CD4-positive, alpha-beta T cell treated with Interleukin-6 at 100 ng/mL for 8 hours (primary cell): ENCODE measurements around the gene ANKRD44.

Source experiments
- DNase-seq: peaks from one replicate; pipeline ENCODE4 v3.0.0-alpha.2; 2020; ENCODE audit warnings: mixed read lengths, low spot score

Gene ANKRD44

DNA sequence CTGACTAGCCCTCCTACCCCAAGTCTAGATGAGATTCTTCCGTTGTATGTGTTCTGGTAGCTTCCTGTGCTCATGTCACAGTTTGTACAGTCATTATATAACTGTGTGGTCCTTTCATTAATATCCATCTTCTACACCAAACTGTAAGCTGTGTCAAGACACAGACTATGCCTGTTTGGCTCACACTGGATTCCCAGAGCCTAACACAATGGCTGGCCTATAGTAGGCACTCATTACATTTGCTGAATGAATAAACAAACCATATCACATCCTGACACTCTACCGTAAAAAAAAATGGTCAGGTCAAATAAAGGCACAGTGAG, 72.6 kb downstream of the ANKRD44 start:
- peak; percentile 34 for DNase-seq

DNA sequence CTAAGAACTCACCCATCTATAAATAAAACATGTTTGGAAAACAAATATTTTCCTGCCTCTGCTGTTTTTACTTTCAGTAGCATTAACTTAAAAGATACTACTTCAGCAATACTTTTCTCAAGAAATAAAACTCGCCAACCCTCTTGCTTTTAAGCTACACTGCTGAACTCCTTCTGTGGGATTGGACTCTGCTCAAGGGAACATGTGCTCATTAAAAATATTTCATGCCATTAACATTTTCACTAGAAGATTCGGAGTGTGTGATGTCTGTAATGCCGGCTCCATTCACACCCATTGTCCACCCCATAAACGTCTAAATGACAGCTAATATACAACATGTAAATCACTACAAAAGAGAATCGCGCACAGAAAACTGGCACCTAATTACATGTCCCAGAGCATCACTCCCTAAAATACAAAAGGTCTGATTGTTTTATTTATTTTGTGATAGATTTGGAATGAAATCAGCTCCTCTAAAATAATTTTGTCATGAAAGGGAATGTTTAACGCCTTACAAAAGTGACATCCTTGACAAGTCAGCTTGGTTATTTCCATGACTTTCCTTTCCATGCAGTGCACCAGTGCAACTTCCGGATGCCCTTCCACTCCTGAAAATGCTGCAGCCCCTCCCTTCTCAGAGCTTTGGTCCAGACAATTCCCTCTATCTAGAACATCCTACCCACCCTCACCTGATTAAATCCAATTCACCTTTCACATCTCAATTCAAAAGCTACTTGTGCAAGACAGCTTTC, 73.1 kb downstream of the ANKRD44 start:
- no peak for DNase-seq

DNA sequence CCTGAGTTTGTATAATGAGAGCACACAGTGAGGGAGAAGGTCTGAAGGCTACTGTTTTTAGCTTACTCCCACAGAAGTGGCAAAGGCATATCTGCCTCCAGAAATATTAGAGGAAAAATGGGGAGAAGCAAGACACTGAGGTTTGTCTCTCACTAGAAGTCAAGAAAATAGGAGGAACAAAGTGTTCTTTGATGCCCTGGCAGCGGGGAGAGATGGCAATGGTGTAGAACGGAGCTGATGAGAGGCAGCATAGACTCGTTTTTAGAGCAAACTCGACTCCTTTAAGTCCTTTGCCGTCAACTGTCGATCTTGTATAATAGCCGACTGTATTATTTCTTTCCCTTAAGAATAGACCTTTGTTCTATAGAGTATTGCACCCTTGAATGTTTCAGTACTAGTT, 73.8 kb downstream of the ANKRD44 start:
- no peak for DNase-seq

DNA sequence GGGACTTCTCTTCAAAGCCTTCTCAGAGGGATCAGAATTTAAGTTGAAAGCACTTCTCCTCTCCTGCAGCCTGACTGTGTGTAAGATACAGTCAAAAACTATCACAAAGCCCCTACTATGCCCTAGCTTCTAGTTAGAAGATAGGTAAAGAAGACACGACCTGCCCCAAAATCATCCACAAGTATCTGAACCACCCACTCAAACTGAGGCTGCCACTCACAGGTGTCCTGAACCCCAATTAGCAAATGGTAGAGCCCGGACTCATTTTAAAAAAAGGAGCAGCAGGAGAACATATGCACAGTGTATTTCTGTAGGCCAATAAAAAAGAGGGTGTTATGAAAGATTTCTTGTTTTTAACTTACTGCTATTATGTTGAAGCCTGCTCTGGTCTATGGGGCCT, 74.4 kb downstream of the ANKRD44 start:
- DNase-seq: no peak

DNA sequence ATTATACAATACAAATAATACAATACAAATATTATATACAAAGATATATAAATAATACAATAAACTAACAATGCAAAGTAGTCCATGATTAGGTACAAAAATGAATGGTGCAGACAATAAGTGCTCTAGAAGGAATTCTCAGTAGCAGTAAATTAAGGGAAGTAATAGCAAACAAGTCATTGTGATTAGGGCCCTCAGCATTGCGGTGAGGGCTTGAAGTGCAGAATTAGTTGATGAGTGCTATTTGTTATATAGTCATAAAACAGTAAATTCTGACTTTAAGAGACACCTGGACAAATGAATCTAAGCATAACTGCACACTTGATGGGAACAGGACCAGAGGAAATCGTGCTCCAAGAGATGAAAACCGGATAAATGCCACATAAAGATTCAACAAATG, 74.9 kb downstream of the ANKRD44 start:
- no peak for DNase-seq

DNA sequence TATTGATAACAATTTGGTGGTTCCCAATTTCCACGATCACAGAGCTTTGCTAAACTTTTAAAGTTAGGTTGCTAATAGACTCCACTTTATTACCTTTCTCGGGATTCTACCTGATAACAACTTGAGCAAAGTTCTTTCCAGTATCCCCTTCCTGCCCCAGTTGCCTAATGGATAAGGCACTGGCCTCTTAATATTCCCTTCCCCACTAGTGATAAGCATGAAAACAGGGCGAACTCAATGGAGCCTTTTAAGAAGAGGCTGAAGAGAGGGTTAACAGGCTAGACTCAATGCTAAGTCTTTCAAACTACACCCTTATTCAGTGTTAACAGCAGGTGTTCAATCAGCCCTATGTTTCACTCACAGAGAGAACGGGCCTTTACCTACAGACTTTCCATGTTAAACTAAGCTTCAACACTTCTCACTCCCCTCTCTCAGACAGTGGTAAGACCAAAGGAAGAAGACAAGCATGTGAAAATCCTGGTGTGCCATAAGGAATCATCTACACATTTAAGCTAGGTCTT, 75.8 kb downstream of the ANKRD44 start:
- DNase-seq: no peak

DNA sequence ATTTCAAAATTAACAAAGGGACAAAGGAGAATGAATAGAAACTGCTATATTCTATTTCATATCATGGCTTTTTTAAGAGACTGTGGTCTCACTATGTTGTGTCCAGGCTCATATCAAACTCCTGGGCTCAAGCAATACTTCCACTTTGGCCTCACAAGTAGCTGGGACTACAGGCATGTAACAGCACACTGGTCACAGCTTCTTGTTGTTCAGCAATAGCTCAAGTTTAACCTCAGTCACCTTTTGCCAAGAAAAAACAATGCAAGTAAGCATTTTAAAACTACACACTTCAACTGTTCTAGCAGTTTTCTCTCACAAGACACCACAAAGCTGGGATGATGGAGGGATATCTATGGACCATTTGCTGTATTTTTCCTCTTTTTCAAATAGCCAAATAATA, 77.1 kb downstream of the ANKRD44 start:
- DNase-seq: no peak

DNA sequence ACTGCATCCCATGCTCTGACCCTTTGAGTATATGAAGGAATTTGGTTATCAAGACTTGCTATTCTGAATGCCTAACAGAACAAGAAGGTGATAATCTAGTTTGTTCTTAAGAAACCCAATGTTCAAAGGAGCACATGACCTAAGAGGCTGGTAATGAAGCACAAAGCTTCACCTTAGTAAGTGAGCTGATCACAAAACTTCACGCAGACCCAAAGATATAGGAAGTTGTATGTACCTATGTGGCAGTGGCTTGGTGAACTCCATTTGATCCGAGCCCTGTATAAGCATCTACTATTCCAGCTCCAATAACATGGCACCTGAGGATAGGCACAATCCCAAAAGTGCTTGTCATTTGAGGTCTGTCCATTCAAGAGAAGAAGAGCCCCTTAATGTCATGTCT, 78.6 kb downstream of the ANKRD44 start:
- peak; percentile 29 for DNase-seq

DNA sequence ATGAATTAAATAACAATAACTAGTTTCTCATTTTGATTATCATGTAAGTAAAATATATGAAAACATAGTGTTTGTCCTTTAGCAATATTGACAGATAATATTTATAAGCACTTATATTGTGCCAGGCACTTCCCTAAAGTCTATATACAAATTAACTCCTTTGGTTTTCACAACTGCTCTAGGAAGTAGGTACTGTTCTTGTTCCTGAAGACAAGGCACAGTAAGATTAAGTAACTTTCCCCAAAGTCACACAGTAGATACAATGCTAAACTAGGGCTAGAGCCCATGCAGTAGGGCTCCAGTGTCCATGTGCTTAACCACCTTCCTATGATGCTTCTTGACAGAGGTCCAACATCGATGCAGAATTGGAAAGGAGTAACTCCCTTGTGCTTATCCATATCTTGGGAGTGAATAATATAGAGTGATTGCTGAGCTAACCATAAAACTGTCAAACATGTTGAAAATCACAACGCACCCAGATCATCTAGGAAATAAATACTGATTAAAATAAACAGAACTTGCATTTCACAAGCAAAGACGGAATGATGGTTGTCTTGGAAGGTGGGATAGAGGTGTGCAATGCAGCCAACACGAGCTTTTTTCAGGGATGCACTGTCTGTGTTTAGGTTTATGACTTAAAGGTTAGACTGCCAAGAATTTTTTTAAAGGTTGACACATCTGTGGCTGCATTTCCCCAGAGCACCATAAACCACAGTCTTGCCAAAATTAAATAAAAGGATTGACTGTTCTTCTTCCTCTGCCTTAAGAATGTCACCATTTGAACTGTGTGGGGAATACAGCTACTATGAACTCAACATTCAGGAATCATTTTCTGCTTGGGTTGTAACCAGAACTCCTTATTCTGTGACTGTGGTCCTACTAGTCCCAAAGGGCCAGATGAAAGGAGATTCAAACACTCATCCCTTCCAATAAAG, 80.8 kb downstream of the ANKRD44 start:
- DNase-seq: no peak

DNA sequence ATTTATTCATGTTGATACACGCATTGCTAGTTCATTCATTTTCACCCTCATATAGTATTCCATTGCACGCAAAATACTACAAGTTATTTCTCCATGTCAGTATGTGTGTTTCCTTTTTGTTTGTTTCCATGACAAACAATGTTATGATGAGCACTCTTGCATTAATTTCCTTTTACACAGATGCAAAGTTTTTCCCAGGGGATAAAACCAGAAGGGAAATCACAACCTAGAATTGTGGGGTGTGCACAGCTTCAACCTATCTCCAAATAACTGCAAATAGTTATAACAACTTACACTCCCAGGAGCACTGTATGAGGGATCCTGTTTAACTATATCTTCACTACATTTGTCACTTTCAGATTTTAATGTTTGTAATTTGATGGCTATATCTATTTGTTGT, 87.1 kb downstream of the ANKRD44 start:
- no peak for DNase-seq

DNA sequence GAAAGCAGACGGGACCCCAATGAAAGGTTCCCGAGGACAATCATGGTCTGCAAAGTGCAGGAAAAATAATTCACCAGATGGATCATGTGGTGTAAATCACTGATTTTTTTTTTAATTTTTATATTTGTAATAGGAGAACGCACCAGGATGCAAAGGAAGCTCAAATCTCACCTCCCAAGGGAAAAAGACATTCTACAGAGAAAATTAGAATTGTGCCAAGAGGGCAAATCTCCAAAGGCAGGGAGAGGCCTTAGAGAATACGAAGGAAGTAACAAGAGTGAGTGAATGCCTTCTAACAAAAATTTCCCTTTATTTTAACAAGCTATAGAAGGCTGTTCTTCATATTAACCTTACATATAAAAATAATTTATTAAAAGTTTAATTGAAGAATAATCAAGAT, 90.9 kb downstream of the ANKRD44 start:
- DNase-seq: no peak

DNA sequence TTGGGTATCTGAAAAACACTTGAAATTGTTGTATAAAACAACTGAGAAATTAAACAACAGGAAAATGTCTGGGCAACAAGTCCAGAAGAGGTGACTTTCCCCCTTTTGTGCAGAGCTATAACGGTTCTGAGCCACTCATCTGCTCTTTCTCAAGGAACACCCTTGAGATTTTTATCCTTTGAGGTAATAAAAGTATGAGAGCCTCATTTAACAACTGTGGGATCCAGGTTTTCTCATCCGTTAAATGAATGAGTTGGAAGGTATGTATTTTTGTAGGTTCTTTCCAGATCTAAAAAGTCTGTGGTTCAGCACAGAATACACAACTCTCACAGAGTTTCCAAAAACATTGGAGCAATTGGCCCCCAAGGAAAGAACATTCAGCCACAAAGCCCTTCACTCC, 93.0 kb downstream of the ANKRD44 start:
- DNase-seq: no peak

DNA sequence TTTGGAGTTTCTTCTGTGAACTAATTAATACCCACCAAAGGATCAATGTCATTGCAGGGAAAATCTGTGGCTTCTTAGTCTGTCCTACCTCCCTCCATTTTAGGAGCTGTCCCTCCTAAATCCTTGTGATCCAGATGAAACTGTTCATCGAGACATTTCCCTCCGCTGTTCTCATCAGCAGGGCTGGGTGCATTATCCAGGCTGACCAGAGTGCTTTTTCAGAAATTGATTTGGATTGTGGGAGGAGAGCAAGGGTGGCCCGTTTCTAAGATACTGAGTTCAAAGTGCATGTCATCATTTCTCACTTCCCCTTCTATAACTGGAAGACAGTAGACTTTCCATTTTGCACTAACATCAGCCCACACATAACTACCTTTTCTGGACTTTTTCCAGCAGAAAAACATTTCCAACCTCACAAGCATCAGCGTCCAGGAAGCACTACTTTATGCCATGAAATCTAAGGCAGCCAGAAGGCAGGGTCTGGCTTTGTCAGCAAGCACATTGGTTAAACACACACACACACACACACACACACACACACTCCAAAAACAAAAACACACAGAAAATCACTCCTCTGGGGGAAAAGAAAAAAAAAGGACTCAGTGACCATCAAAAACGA, 94.1 kb downstream of the ANKRD44 start:
- DNase-seq: no peak

DNA sequence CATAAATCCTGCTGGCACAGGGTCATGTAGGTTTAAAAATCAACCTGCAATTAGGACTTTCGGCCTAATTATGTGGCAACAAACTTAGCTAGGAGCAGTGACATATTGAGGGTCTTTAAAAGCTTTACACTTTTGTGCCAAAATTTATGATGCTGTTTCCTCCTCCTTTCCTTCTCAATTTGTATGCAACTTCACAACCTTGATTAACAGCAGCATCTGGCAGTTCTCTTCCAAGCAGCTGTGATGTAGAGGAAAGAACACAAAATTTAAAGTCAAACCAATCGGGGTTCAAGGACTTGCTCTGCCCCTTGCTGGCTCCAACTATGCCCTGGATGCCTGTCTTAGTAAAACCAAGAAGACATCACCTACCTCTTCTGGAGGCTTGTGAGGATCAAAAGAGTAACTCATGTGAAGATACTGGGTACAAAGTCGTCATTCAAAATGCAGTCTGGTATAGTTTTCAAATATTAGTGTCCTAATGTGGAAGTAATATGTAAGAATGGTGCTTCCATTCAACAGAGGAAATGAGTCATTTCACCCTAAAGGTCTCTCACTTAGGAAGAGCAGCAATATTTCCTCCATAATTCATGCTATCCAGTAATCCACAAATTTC, 94.7 kb downstream of the ANKRD44 start:
- DNase-seq: no peak

DNA sequence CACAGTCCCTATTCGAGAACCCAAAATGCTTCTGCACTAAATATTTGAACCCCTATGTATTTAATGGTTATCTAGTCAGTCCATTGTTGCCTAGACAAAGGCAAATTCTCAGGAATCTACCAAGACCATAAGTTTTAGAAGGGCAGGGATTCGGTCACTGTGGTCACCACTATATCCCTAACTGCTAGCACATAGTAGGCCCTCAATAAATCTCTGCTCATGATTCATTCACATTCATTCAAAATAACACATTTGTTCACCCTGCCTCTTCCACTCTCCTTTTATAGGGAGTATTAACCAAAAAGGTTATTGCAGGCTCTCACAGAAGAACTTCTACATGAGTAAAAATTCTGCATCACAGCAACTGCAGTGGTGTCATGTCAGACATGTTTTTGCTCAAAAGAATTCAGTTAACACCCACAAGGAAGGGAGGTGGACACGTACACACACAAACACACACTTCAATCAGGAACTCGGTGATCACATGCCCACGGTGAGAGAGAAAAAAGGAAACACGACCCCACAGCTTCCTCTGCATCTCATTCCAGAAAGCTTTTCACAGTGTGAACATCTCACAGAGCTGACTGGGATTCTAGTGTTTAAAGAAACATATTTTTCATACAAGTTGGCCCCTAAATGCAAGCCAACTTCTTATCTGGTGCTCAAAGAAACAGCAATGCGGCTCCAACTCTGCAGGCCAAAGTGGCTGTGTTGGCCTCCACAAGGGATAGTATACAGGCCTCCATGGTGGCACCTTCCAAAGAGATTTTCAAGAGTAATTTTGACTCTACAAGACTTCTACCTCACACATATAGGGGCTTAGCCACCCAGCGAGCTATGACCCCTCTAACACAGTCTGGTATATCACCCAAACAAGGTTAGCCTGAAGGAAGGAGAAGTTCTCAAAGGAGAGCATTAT, 98.0 kb downstream of the ANKRD44 start:
- peak; percentile 64 for DNase-seq

DNA sequence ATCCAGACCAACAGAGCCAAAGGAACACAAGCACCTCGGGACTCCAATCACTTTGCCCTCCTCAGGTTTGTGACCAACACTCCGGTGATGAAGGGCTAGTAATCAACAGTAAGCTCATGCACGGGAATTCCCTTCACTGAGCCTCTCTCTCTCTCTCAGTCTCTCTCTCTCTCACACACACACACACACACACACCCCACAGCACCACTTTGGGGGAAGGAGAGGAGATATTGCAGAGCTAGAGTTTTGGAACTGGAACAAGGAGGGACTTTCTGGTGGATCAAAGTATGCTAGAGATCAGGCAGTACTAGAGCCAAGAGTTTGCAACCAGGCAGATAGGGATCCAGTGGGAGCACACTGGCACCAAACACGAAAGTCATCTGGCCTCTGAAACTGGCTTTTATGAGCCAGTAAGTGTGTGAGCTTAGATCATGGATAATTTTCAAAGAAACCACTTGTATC, 98.7 kb downstream of the ANKRD44 start:
- DNase-seq: peak; percentile 38

DNA sequence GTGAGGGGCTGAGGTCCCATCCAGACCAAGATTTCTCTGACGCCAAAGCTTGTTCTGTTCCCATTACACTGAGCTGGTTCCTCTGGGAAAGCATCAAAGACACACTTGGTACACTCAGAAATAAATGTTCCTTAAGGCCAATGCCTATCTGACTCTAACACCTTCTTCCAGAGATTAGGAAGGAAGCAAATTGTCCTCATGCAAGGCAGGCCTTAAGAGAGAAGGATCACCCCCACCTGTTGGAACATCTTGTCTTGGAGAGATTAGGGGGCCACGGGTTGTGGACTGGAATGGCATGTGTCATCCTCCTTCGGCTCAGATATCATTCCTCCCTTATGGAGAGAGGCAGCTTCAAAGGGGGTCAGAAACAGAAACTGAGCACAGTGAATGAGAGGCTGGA, 100.2 kb downstream of the ANKRD44 start:
- no peak for DNase-seq

DNA sequence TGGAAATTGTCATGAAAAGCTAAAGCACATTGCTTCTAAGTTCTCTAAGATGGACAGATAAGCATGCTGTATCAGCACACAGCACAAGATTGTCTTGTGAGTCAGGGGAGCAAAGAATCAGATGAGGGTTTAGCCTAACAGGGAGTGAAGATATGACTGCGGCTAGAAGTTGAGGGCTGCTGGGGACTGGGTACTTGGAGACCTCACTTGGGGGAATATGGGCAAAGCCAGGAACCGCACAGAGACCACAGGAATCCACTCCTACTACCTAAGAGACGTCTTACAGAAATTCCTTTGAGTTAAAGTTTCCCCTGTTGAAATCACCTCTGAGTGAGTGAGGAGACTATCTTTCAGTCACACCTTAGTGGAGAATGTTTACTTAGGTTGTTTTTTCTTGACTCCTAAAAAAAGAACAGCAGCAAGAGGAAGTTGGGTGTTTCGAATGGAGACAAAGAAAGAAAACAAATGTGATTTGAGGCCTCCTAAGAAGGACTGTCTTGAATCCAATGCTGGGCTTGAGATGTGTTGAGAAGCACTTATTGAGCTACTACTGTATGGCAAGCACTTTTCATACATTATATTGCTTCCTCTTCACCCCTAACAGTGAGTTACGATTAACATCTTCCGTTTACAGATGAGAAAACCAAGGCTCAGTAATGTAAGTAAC, 100.7 kb downstream of the ANKRD44 start:
- peak; percentile 43 for DNase-seq

DNA sequence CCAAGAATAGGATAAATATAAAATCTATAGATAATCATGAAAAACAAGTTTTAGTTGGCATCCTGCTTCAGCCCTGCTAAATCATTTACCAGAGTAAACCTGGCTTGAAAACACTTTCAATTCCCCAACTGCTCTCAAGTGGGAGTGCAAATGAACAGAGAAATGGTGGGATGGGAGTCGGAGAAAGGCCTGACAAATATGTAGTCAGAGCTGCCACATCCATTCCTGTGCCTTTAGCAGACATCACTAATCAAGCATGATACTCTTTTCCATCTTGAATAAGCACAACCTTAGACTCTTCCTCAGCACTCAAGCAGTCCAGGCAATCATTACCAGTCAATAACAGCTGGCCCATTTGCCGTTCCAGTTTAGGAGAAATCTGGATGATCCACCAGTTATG, 101.3 kb downstream of the ANKRD44 start:
- DNase-seq: no peak

DNA sequence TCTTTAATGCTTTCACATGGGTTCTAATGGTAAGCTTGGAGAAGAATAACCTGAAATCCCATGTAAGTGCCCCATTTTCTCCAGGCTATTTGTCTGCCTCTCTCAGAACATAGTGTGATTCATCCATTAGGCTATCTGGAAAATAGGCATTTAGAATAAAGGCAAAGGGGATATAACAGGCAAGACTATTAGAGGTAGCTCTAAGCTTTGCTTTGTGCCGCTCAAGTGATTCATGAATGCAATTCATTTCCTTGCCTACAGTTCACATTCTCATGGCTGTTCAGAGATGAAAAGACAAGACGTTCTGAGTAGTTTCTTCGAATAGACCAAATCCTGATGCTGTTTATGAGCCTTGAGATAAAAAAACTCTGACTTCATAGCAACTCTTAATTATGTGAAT, 101.7 kb downstream of the ANKRD44 start:
- peak; percentile 31 for DNase-seq

DNA sequence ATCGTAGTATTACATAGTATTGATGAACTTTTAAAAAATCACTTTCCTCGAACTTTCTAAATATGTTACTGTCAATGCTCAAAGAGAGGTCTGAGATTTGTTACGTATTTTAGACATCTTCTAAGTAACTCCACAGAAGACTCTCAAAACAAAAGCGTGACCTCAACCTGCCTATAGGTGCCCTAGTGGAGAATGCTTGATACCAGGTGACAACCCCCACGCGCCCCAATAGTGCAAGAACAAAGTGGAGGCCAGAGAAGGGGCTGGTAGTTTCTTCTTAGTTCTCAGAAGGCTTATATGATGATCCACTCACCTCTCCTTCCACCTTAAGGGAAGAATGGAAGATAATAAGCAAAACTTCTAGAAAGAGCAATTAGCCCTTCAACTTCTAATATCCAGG, 102.6 kb downstream of the ANKRD44 start:
- DNase-seq: no peak
